OCI-LY1 (cell line): ENCODE data around the gene LPCAT4.

ENCODE experiments used
- H2AFZ ChIP-seq: fragments of 200-600 bp; sonication (generic), shearing (Covaris generic); 2 replicates; pipeline ENCODE4 v1.6.0; 2014; ENCODE audit warnings: antibody characterized with exemption, mild to moderate bottlenecking, low read length
- H3F3A ChIP-seq: fragments of 200-600 bp; sonication (generic), shearing (Covaris generic); 2 replicates; pipeline ENCODE4 v1.6.0; 2014; ENCODE audit warnings: mild to moderate bottlenecking, antibody characterized with exemption, low read length, moderate library complexity; ENCODE audit not compliant: insufficient read depth
- H3K27ac ChIP-seq: fragments of 200-600 bp; sonication (generic); 2 replicates; pipeline ENCODE4 v1.5.1; 2014; ENCODE audit warnings: low read length, mixed run types, mild to moderate bottlenecking, low read depth; ENCODE audit not compliant: poor library complexity, severe bottlenecking
- H3K27me3 ChIP-seq: fragments of 200-600 bp; sonication (generic); 2 replicates; pipeline ENCODE4 v1.6.0; 2014; ENCODE audit warnings: antibody characterized with exemption, mild to moderate bottlenecking, low read length, moderate library complexity; ENCODE audit not compliant: insufficient read depth
- H3K36me3 ChIP-seq: fragments of 200-600 bp; sonication (generic); 2 replicates; pipeline ENCODE4 v1.6.1; 2014; ENCODE audit warnings: mild to moderate bottlenecking, antibody characterized with exemption, low read length, moderate library complexity, mixed read lengths; ENCODE audit not compliant: insufficient read depth
- H3K4me1 ChIP-seq: fragments of 200-600 bp; sonication (generic); 2 replicates; pipeline ENCODE4 v1.5.1; 2014; ENCODE audit warnings: mild to moderate bottlenecking, low read length, moderate library complexity; ENCODE audit not compliant: insufficient read depth, severe bottlenecking
- H3K4me2 ChIP-seq: fragments of 200-600 bp; sonication (generic), shearing (Covaris generic); 2 replicates; pipeline ENCODE4 v1.6.1; 2014; ENCODE audit warnings: low read length
- H3K4me3 ChIP-seq: fragments of 200-600 bp; sonication (generic); 2 replicates; pipeline ENCODE4 v1.5.1; 2014; ENCODE audit warnings: low read length, low read depth, mild to moderate bottlenecking, mixed read lengths; ENCODE audit not compliant: poor library complexity, severe bottlenecking
- H3K79me2 ChIP-seq: fragments of 200-600 bp; shearing (Covaris generic); 2 replicates; pipeline ENCODE4 v1.6.1; 2016; ENCODE audit warnings: mixed run types, low read length, mixed read lengths; ENCODE audit not compliant: insufficient read depth
- H3K9ac ChIP-seq: fragments of 200-600 bp; sonication (generic), shearing (Covaris generic); 2 replicates; pipeline ENCODE4 v1.6.1; 2014; ENCODE audit warnings: mild to moderate bottlenecking, low read length, mixed read lengths
- H3K9me2 ChIP-seq: fragments of 200-600 bp; sonication (generic), shearing (Covaris generic); 2 replicates; pipeline ENCODE4 v1.6.1; 2014; ENCODE audit warnings: low read depth, mild to moderate bottlenecking, low read length, mixed read lengths
- H3K9me3 ChIP-seq: fragments of 200-600 bp; shearing (Covaris generic); 2 replicates; pipeline ENCODE4 v1.6.1; 2014; ENCODE audit warnings: low read length, mixed read lengths
- H4K20me1 ChIP-seq: fragments of 200-600 bp; sonication (generic), shearing (Covaris generic); 2 replicates; pipeline ENCODE4 v1.6.0; 2016; ENCODE audit warnings: mild to moderate bottlenecking, low read length; ENCODE audit not compliant: insufficient read depth
- CTCF ChIP-seq: fragments of 200-600 bp; sonication (generic), shearing (Covaris generic); IDR thresholded peaks from 2 replicates; pipeline ENCODE4 v1.5.1; 2017; ENCODE audit warnings: mild to moderate bottlenecking, antibody characterized with exemption, low read length, moderate library complexity, mixed read lengths
- EZH2 ChIP-seq: fragments of 200-600 bp; sonication (generic), shearing (Covaris generic); IDR thresholded peaks from 2 replicates; pipeline ENCODE4 v1.8.0; 2017; ENCODE audit warnings: borderline replicate concordance, mixed run types, mild to moderate bottlenecking, antibody characterized with exemption, low read length, moderate library complexity, mixed read lengths

The LPCAT4 gene

GRCh38 chr15:34337557-34338306 is 29.3 kb downstream of the LPCAT4 start, which contains the start of gene SLC12A6:
TSS of gene SLC12A6 (minus strand) at chr15:34337781. CDS start at chr15:34336680, 1,101 bp downstream.
- H3K9me3 ChIP-seq = no peaks in the 10 kb centered on the region
- H3K27ac ChIP-seq = peak within 1 kb of the TSS; percentile 4
- H3K9ac ChIP-seq = peak within 1 kb of the TSS; percentile 61
- no peaks in the 10 kb centered on the region for H3K9me2 ChIP-seq
- peaks cover 7% of the 10 kb centered on the region for H3K79me2 ChIP-seq
- no peaks in the 10 kb centered on the region for H4K20me1 ChIP-seq
- H3F3A ChIP-seq = 0 out of 2 replicates have a peak, but pooled peaks cover 3% of the 10 kb centered on the region
- H3K4me1 ChIP-seq = peaks cover 40% of the 10 kb centered on the region
- H3K27me3 ChIP-seq = no peaks in the 10 kb centered on the region
- H3K4me2 ChIP-seq = peak within 1 kb of the TSS; percentile 94
- 0 out of 2 replicates have a peak within 1 kb of the TSS, but pooled peaks have one; percentile 25 for H2AFZ ChIP-seq
- H3K4me3 ChIP-seq = peak within 1 kb of the TSS; percentile 83
- H3K36me3 ChIP-seq = peaks cover 21% of the 10 kb centered on the region
- TF ChIP-seq CTCF = no peak
- TF ChIP-seq EZH2 = no peak

- Histone ChIP-seq H3K27ac (peak overlapping the region; percentile 4), H3K9me3 (no peaks in the 10 kb centered on the region), H3K4me1 (peaks cover 38% of the 10 kb centered on the region), H3K9ac (peak overlapping the region; percentile 61), H3K4me2 (peak overlapping the region; percentile 94), H4K20me1 (no peaks in the 10 kb centered on the region), H3K4me3 (peak overlapping the region; percentile 83), H3K27me3 (no peaks in the 10 kb centered on the region), H3K79me2 (peaks cover 5% of the 10 kb centered on the region), H3F3A (0 out of 2 replicates have a peak, but pooled peaks cover 3% of the 10 kb centered on the region), H3K9me2 (no peaks in the 10 kb centered on the region), H2AFZ (0 out of 2 replicates have a peak overlapping the region, but pooled peaks have one; percentile 25), H3K36me3 (peaks cover 21% of the 10 kb centered on the region)
- TF ChIP-seq EZH2 (no peak), CTCF (no peak)
Measured at GRCh38 chr15:34336991-34337556, 29.9 kb downstream of the LPCAT4 start.

- Histone ChIP-seq H3K27me3 (no peaks in the 10 kb centered on the region), H3K4me3 (peak overlapping the region; percentile 83), H3K4me1 (peaks cover 31% of the 10 kb centered on the region), H3K9me2 (no peaks in the 10 kb centered on the region), H3F3A (0 out of 2 replicates have a peak, but pooled peaks cover 3% of the 10 kb centered on the region), H3K27ac (no peak overlapping the region), H3K79me2 (no peaks in the 10 kb centered on the region), H3K9ac (no peak overlapping the region; the same call in 1 of the 2 replicates), H3K36me3 (peaks cover 15% of the 10 kb centered on the region), H3K4me2 (peak overlapping the region; percentile 94), H2AFZ (no peak overlapping the region), H3K9me3 (no peaks in the 10 kb centered on the region), H4K20me1 (no peaks in the 10 kb centered on the region)
- TF ChIP-seq CTCF = no peak
- TF ChIP-seq EZH2 = no peak
Measured at GRCh38 chr15:34336231-34336990, 30.6 kb downstream of the LPCAT4 start.
